Right hindlimb (tissue), 1 donor: ENCODE data around the gene PGBD5.

Source experiments
- DNase-seq: peaks from one replicate; pipeline ENCODE4 v3.0.0-alpha.2; 2018

Gene PGBD5

GRCh38 chr1:230277201-230278025 lies 148.7 kb downstream of the PGBD5 start:
- DNase-seq = peak; percentile 12

DNA sequence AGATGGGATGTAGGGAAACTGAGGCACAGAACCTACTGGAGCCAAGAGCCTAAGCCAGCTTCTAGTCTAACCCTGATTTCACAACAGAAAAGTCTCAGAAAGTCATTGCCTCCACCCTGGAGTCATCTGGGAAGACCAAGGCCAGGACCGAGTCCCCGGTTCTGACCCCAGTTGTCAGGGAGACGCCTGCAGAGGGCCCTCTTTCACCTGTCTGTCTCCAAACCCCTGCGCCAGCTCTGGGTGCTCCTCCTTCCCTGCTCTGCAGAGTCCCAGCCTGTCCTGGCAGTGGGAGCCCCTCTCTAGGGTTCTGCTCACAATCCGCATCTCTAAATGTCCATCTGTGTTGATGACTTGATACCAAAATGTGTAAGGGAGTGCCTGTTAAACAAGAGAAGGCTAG lies 149.7 kb downstream of the PGBD5 start:
- DNase-seq = peak; percentile 11

DNA sequence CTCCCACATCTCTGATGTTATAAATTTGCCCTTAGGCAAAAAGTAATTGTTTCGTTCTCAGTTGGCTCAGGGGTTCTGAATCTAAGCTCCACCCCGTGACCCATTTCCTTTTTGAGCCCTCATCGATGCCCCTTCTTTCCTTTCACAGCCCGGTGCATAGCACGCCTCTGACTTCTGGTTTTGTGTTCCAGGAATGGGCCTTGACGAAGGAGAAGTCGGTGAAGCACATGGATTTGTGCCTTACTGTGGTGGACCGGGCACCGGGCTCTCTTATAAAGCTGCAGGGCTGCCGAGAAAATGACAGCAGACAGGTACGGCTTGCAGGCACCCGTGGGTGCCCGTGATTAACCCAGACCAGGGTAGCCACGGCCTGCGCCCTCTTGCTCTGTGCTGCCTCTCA lies 151.9 kb downstream of the PGBD5 start:
- DNase-seq = no peak

DNA sequence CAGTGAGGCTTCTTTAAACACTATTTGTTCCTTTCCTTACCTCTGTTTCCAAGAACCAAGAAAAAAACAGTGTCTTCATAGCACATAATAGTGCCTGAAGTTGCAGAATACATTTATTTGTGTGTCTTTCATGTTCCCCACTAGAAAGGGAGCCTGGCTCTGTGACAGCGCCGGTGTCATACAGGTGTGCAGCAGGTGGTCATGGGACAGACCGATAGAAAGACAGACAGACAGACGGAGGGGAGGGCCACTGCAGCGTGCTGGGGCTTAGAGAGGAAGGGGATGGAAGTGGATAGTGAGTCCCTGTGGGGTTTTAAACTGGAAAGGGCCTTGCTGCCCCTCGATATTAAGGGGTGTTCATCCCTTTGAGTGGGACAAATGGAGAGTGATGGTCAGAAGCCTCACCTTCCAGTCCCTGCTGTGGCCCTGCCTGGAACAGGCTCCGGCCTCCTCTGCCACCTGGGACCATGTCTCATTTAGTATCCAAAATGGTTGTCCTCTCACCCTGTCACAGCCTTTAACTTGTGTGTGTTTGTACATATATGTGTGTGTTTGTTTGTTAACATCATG lies 152.9 kb downstream of the PGBD5 start:
- DNase-seq = peak; percentile 2

GRCh38 chr1:230272557-230272956 lies 153.6 kb downstream of the PGBD5 start:
- peak; percentile 3 for DNase-seq

DNA sequence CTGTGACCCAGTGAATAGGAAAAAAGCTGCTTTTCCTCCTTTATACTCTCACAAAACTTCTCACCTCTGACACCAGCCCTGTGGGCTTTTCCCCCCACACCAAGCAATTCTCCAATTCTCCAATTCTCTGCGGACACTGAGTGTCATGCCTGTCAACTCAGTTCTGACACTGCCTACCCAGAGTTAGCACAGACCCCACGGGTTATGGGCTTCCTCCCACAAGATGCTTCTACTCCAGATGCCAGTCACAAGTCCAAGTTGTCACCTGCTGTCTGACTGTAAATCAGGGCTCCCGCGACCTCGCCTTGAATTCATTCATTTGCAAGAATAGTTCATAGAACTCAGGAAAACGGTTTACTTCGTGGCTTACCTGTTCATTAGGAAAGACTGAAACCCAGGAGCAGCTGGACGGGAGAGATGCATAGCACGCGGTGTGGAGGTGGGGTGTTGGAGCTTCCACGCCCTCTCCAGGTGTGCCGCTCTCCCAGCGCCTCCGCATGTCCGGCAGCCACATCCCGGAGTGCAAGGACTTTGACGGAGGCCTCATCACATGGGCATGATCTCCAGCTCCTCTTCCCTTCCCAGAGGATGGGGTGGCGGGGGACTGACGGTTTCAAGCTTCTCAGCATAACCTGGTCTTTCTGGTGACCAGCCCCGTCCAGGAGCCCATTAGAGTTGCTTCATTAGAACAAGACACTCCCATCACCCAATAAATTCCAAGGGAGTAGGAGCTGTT lies 154.7 kb downstream of the PGBD5 start:
- peak; percentile 12 for DNase-seq

DNA sequence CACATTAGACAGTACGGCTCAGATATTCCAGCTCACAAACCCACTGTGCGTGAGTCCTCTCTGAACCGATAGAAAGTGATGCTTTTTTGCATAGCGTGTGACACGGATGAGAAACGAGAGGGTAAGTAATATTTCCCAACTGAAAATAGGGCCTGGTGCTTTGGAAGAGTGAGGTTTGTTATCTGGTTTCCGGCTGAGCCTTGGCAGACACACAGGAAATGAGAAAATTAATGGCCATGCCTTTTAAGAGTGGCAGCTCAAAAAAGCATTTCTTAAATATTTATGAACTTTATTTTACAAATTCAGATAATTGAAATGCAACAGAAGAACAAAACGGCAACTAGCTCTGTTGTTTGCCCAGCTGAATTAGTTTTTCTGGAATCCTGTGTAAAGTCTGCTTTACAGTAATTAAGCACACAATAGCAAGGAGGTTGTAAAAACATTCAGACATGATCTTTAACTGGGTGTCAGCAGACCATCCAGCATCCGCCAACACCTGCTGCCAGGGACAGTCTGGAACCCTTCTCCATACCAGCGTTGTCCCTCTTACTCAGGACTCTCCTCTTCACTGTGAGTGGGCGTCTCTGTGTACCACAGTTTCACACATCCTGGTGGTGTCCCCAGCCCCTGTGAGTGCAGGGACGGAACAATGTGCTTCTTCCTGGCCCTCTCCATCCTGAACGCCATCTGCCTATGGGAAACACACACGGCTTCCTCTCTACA lies 155.4 kb downstream of the PGBD5 start:
- DNase-seq = peak; percentile 14

DNA sequence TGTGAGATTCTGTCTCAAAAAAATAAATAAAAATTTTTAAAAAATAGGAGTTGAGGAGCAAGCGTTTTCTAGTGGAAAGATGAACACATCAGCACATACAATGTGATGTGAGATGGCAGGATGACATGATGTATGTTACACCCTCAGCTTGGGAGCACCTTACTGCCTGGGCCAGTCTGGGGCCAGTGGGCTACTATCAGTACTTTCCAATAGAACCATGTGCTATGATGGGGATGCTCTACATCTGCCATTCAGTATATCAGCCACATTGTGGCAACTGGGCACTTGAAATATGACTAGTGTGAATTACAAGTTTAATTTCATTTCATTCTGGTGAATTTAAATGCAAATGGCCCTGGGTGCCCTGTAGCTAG lies 156.0 kb downstream of the PGBD5 start:
- no peak for DNase-seq

- peak; percentile 45 for DNase-seq
Observed at GRCh38 chr1:230268371-230269170, 157.6 kb downstream of the PGBD5 start.

DNA sequence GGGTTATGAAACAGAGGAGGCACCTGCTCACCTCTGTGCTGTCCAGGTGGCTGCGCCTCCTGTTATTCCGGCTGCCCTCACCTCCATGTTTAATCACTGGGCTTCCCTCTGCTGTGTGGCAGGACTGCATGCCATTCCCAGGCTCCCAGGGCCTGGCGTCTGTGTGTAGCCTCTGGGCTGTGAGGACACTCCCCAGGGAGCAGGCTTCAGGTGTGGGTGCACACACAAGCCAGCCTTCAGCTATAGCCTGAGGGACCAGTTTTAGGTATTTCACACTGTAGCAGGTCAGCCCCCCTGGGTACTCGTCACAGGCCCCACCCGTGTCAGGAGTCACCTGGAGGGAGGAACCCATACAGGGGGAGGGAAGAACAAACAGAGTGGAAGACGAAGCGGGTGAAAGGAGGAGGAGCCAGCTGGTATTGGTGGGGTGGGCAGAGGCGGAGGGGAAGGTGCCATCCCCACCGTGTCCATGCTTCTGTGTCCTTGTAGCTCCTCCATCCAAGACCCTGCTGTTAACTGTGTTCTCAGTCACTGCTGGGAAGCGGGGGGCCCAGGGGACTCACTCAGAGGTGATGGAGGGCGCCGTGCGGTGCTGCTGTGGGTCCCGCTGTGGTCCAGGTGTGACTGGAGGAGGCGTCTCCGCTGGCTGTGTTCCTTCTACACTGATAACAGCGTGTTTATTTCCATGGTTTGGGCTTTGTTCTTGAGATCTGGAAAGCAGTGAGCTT lies 158.6 kb downstream of the PGBD5 start:
- DNase-seq = peak; percentile 12

- DNase-seq = no peak
Observed at GRCh38 chr1:230266456-230266855, 159.7 kb downstream of the PGBD5 start.

GRCh38 chr1:230265200-230266115 lies 160.7 kb downstream of the PGBD5 start:
- DNase-seq = no peak
